ENCODE data around the gene FAM89B.
A peak's percentile ranks its signal among the peaks of the same experiment; 100 is the strongest.

Gene FAM89B

GRCh38 chr11:65613091-65613928 is 41.0 kb downstream of the FAM89B start:
- DNase-seq = no peak

- DNase-seq = peak; percentile 100
Observed at GRCh38 chr11:65615229-65615949, 43.1 kb downstream of the FAM89B start, which contains the start of gene PCNX3. Gene PCNX3, plus strand, starts transcription at chr11:65615776. Its CDS starts 536 bp downstream, at chr11:65616312.

- DNase-seq = peak; percentile 53
Observed at GRCh38 chr11:65615950-65616574, 43.7 kb downstream of the FAM89B start.

GRCh38 chr11:65616575-65617001 is 44.2 kb downstream of the FAM89B start:
- no peak for DNase-seq

DNA sequence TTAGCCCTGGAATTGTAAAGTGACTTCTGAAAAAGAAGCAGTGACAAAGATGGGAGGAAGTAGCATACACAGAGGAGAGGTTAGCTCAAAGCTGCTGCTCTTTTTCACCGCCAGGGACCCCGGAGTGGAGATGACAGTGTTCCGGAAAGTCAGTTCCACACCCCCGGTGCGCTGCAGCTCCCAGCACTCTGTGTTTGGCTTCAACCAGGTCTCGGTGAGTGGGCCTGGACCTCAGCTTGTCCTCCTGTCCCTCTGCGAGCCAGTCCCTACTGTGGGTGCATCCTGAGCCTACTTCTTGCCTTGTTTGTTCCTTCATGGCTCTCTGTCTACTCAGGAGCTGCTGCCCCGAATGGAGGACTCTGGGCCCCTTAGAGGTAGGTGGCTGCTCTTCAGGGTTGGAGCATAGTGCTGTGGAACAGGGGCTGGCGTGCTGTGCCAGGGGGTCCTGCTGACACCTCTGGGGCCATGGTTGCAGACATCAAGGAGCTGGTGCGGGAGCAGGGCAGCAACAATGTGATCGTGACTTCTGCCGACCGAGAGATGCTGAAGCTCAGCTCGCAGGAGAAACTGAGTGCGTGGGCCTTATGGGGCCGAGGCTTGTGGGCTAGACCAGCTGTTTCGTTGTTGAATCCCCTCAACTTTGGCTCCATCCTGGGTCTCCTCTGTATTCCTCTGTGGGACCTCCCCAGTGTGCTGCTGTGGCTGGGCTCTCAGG is 45.0 kb downstream of the FAM89B start:
- no peak for DNase-seq

GRCh38 chr11:65617990-65618751 is 45.8 kb downstream of the FAM89B start:
- DNase-seq = no peak

DNA sequence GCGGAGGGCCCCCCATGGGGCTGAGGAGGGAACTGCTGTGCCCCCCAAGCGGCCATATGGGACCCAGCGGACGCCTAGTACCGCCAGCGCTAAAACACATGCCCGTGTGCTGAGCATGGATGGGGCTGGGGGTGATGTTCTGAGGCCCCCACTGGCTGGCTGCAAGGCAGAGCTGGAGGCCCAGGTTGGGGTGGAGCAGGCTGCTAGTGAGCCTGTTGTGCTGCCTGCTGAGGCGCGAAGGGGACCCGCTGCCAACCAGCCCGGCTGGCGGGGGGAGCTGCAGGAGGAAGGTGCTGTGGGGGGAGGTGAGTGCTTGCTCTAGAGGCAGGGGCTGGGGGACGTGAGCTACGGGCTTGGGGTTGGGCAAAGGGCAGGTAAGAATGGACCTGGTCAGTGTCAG is 46.4 kb downstream of the FAM89B start:
- no peak for DNase-seq

DNA sequence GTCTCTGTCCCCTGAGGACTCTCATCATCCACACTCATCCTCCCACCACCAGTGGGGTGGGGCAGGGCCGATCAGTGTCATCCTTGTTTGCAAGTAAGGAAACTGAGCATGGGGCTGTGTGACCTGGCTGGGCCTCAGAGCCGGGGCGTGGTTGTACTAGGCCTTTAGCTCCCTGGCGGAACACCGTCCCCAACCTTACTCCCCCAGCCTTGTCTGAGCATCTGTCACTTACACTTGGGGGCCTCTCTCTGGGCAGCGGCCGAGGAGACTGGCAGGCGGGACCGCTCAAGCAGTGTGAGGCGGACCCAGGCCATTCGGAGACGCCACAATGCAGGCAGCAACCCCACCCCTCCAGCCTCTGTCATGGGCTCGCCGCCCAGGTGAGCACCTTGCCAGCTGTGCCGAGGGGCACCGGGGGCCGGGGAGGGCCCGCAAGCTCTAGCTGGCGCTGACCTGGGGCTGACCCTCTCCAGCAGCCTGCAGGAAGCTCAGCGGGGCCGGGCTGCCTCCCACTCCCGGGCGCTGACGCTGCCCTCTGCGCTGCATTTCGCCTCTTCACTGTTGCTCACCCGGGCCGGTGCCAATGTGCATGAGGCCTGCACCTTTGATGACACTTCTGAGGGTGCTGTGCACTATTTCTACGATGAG is 47.1 kb downstream of the FAM89B start:
- no peak for DNase-seq

DNA sequence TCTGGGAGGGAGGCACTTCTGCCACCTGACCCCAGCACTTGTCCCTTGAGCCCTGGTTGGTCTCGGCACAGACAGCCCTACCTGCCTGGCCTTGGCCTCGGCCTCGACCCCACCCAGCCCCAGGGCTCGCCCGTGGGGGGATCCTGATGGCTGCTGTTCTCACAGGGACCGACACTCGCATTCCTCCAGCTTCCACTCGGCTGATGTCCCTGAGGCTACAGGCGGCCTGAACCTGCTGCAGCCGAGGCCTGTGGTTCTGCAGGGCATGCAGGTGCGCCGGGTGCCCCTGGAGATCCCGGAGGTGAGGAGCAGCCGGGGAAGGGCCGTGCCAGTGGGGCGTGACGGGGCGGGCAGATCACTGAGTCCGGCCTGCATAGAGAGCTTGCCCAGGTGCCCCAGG is 48.3 kb downstream of the FAM89B start:
- no peak for DNase-seq

DNA sequence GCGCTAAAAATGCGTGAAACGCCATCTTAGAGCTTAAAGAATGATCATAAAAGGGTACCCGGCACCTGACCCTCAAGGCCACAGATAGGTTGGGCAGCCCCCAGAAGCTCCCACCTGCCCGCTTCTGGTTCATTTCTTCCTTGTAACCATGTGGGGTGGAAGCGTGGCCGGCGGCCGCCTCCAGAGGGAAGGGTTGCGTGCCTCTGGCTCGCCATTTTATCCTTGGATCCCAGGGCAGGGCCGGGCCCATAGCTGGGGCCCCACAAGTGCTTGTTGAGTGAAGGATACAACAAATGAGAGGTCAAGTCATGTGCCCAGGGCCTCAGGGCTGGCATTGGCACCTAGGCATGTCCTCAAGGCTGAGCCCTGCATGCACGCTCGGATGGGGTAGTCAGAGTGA is 49.1 kb downstream of the FAM89B start:
- no peak for DNase-seq

DNA sequence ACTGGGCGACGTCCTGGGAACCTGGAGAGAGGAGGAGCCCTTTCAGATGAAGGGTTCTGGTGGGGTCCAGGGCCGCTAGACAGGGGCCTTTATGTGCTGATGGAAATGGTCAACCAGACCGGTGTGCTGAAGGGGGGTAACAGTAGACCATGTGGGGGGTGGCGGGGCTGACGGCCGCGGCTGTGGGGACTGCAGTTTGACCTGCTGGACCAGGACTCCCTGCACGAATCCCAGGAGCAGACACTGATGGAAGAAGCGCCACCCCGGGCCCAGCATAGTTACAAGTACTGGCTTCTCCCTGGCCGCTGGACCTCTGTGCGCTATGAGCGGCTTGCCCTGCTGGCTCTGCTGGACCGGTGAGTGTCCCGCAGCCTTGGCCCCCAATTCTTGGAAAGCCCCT is 49.7 kb downstream of the FAM89B start:
- DNase-seq = no peak

DNA sequence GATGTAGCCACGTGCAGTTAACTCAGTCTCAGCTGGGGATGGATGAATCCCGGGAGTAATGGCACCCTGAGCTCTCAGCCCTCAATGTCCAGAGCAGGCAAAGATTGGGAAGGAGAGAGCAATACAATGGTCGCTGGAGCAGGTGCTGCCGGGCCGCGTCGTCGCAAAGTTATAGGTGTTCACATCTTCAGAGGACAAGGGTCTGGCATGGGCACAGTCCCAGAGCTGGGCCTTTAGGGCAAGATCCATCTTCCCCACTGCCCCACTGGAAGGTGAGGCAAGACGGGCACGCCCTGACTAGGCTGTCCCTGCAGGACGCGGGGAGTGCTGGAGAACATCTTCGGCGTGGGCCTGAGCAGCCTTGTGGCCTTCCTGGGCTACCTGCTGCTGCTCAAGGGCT is 50.8 kb downstream of the FAM89B start:
- DNase-seq = no peak

Measured in NCI-H226 (cell line).